Measurements from ENCODE around the gene SLC22A3. TPM values are rescaled to one million over a fixed set of nuclear protein-coding genes. Genes with fewer than 3 reads are reported as not detected.

Gene SLC22A3
- total RNA-seq, 1 donor from 2014 or later: 0.07 TPM

DNA sequence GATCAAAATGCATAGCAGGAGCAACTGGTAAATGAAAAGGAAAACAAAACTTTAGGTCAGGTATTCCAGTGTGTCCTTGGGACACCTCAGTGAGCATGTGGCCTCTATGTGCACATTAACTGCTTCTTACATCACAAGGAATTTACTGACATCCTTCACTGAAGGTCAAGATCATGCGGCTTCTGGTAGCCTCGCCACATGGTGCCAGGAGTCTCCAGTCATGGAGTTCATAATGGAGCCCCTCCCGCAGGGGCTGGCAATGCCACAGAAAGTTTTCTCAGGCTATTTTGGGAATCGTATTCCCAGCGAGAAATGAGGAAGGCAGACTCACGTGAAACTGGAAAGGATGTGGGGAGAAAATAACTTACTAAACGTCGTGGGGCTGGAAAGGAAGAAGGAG lies 19.7 kb upstream of the SLC22A3 start:
- no peaks in the 10 kb centered on the region for H3F3A ChIP-seq (ENCODE audit: low read depth)
- H3K9ac ChIP-seq: no peak overlapping the region
- no peaks in the 10 kb centered on the region for H3K79me2 ChIP-seq (ENCODE audit: low read depth)
- H3K27me3 ChIP-seq: no peaks in the 10 kb centered on the region
- H3K36me3 ChIP-seq: no peaks in the 10 kb centered on the region
- no peaks in the 10 kb centered on the region for H3K4me1 Mint-ChIP-seq
- DNase-seq (ENCODE audit: low spot score): no peak
- no peaks in the 10 kb centered on the region for H3K4me1 ChIP-seq
- no peak overlapping the region for H2AFZ ChIP-seq (replicated peaks)
- H4K20me1 ChIP-seq (ENCODE audit: low read depth): no peaks in the 10 kb centered on the region
- H3K4me3 ChIP-seq: no peak overlapping the region
- no peak overlapping the region for H3K27ac Mint-ChIP-seq
- no peak for TF ChIP-seq EZH2phosphoT487 (IDR thresholded peaks at IDR 0.05)
- TF ChIP-seq EZH2 (IDR thresholded peaks at IDR 0.05): no peak
- TF ChIP-seq, protein P1, sequence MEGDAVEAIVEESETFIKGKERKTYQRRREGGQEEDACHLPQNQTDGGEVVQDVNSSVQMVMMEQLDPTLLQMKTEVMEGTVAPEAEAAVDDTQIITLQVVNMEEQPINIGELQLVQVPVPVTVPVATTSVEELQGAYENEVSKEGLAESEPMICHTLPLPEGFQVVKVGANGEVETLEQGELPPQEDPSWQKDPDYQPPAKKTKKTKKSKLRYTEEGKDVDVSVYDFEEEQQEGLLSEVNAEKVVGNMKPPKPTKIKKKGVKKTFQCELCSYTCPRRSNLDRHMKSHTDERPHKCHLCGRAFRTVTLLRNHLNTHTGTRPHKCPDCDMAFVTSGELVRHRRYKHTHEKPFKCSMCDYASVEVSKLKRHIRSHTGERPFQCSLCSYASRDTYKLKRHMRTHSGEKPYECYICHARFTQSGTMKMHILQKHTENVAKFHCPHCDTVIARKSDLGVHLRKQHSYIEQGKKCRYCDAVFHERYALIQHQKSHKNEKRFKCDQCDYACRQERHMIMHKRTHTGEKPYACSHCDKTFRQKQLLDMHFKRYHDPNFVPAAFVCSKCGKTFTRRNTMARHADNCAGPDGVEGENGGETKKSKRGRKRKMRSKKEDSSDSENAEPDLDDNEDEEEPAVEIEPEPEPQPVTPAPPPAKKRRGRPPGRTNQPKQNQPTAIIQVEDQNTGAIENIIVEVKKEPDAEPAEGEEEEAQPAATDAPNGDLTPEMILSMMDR (IDR thresholded peaks at IDR 0.05): no peak
- no peak overlapping the region for H3K4me3 Mint-ChIP-seq
- peaks cover 2% of the 10 kb centered on the region for H3K9me3 Mint-ChIP-seq
- H3K9me3 ChIP-seq (ENCODE audit: low read depth): no peaks in the 10 kb centered on the region
- H3K27ac ChIP-seq: no peak overlapping the region
- no peaks in the 10 kb centered on the region for H3K36me3 Mint-ChIP-seq
- H3K4me2 ChIP-seq: no peak overlapping the region
- H3K27me3 Mint-ChIP-seq (ENCODE audit: insufficient read depth, low read depth): peaks cover 4% of the 10 kb centered on the region

DNA sequence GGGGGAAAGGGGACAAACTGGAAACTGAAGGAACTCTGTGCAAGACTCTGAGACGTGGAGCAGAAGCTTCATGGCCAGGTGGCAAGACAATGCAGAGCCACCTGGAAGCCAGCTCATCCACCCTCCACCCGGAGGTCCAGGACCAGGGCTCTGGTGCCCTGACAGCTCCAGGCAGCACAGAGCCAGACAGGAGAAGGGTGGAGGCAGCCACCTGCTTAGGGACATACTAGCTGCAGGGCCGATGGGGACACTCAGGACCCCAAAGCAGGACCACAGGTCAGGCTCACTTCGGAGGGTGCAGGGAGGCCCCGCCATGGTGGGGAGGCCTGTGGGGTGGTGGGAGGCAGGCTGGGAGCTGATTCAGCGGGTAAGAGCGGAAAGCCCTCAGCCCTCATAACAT lies 19.0 kb upstream of the SLC22A3 start:
- Histone ChIP-seq H3K4me2 (no peak overlapping the region), H2AFZ (replicated peaks) (no peak overlapping the region), H3K4me1 (no peaks in the 10 kb centered on the region), H3K27me3 (no peaks in the 10 kb centered on the region), H3K4me3 (no peak overlapping the region), H3K27ac (no peak overlapping the region), H3K9ac (no peak overlapping the region), H3K79me2 (ENCODE audit: low read depth) (no peaks in the 10 kb centered on the region), H3K9me3 (ENCODE audit: low read depth) (no peaks in the 10 kb centered on the region), H3K36me3 (no peaks in the 10 kb centered on the region), H3F3A (ENCODE audit: low read depth) (no peaks in the 10 kb centered on the region), H4K20me1 (ENCODE audit: low read depth) (no peaks in the 10 kb centered on the region)
- Mint-ChIP-seq H3K4me1 (no peaks in the 10 kb centered on the region), H3K9me3 (peaks cover 2% of the 10 kb centered on the region), H3K36me3 (no peaks in the 10 kb centered on the region), H3K27ac (no peak overlapping the region), H3K4me3 (no peak overlapping the region), H3K27me3 (ENCODE audit: insufficient read depth, low read depth) (peaks cover 4% of the 10 kb centered on the region)
- no peak for DNase-seq (ENCODE audit: low spot score)
- TF ChIP-seq EZH2phosphoT487 (IDR thresholded peaks at IDR 0.05) (no peak), EZH2 (IDR thresholded peaks at IDR 0.05) (no peak)
- TF ChIP-seq, protein P1 (IDR thresholded peaks at IDR 0.05): no peak

DNA sequence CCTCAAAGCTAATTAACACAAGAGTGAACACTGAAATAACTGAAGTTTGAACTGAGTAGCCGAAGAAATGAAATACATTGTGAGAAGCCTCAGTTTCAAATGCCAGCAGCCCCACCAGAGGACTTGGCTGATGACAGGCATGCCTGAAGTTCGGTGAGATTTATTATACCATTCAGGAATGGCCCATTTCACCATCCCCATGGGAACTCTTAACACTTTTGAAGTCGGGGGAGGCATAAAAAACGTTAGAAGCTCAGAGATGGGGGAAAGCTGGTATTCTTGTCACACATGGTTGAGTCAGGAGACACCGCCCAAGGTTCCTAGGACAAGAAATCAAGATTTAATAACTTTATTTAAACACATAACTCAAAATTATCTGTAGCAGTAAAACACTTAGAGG lies 17.6 kb upstream of the SLC22A3 start:
- Histone ChIP-seq H3K9ac (no peak overlapping the region), H3K9me3 (ENCODE audit: low read depth) (no peaks in the 10 kb centered on the region), H3F3A (ENCODE audit: low read depth) (no peaks in the 10 kb centered on the region), H2AFZ (replicated peaks) (no peak overlapping the region), H3K4me2 (no peak overlapping the region), H3K79me2 (ENCODE audit: low read depth) (no peaks in the 10 kb centered on the region), H3K4me3 (no peak overlapping the region), H3K36me3 (no peaks in the 10 kb centered on the region), H3K4me1 (no peaks in the 10 kb centered on the region), H3K27ac (no peak overlapping the region), H4K20me1 (ENCODE audit: low read depth) (no peaks in the 10 kb centered on the region), H3K27me3 (no peaks in the 10 kb centered on the region)
- no peaks in the 10 kb centered on the region for H3K9me3 Mint-ChIP-seq
- H3K36me3 Mint-ChIP-seq: no peaks in the 10 kb centered on the region
- H3K27me3 Mint-ChIP-seq (ENCODE audit: insufficient read depth, low read depth): peaks cover 4% of the 10 kb centered on the region
- no peak for TF ChIP-seq EZH2 (IDR thresholded peaks at IDR 0.05)
- TF ChIP-seq, protein P1 (IDR thresholded peaks at IDR 0.05): no peak
- no peak for TF ChIP-seq EZH2phosphoT487 (IDR thresholded peaks at IDR 0.05)
- H3K27ac Mint-ChIP-seq: no peak overlapping the region
- DNase-seq (ENCODE audit: low spot score): no peak
- no peaks in the 10 kb centered on the region for H3K4me1 Mint-ChIP-seq
- no peak overlapping the region for H3K4me3 Mint-ChIP-seq
